Measurements from ENCODE around the gene TMEM151B. TPM values are rescaled to one million over a fixed set of nuclear protein-coding genes. Genes with fewer than 3 reads are reported as not detected.

The TMEM151B gene
- polyA plus RNA-seq, 1 of the 3 experiments (the other 2 are of a cell fraction), result 0.05 TPM

- Histone ChIP-seq H4K20me1 (ENCODE audit: insufficient read depth) (no peaks in the 10 kb centered on the region), H3K4me2 (peak overlapping the region; percentile 97), H3K4me3 (ENCODE audit: low read depth in 2 of 2, low read length in 1 of 2) (peak overlapping the region; percentile 56 to 58; a peak in 2 of 4 replicates), H3K9me2 (no peaks in the 10 kb centered on the region), H3K27me3 (ENCODE audit: insufficient read depth) (peaks cover 16% of the 10 kb centered on the region; the same call in 1 of the 2 replicates), H3K4me1 (ENCODE audit: control insufficient read depth in 1 of 2, insufficient read depth in 2 of 2, low read depth in 1 of 2, low read length in 1 of 2) (peaks cover 0 to 15% of the 10 kb centered on the region in 2 experiments; a peak in 1 of 4 replicates), H3F3A (replicated peaks; ENCODE audit: insufficient read depth) (no peaks in the 10 kb centered on the region), H3K9me3 (no peaks in the 10 kb centered on the region), H3K79me2 (ENCODE audit: insufficient read depth) (no peaks in the 10 kb centered on the region), H3K36me3 (replicated peaks in 1 of 2; ENCODE audit: control insufficient read depth in 1 of 2, insufficient read depth in 2 of 2, low read length in 1 of 2) (peaks cover 0 to 17% of the 10 kb centered on the region in 2 experiments), H3K9ac (no peak overlapping the region), H2AFZ (ENCODE audit: low read depth) (no peak overlapping the region), H3K27ac (ENCODE audit: low read depth in 2 of 2, low read length in 1 of 2) (no peak overlapping the region)
- WGBS (ENCODE audit: low lambda C conversion rate), result 76% methylated on average over 16 of the region's 20 CpGs
- DNase-seq, result peak; percentile 57
- CTCF ChIA-PET, result interaction anchor here (0.9 to 16.5 kb wide), 12 partner anchors 7 to 125 kb away, joined by 3 to 238 read pairs (median 4); partner anchors contain the start of genes AARS2, NFKBIE, SLC35B2 and TMEM151B
- TF ChIP-seq CTCF (IDR thresholded peaks at IDR 0.05), result 0 out of 2 replicates have a peak, but pooled peaks have one; percentile 7
- no peak for TF ChIP-seq RXRA (IDR thresholded peaks at IDR 0.05; ENCODE audit: borderline replicate concordance, low read depth)
- POLR2A ChIA-PET, result interaction anchor here (0.7 to 1.2 kb wide), 5 partner anchors 9 to 44 kb away, joined by 3 to 4 read pairs (median 3); partner anchors contain the start of genes AARS2, SPATS1 and TMEM151B
Observed at GRCh38 chr6:44298055-44298803, 28.0 kb downstream of the TMEM151B start.

GRCh38 chr6:44298864-44299263 lies 28.6 kb downstream of the TMEM151B start:
- H3F3A ChIP-seq (replicated peaks; ENCODE audit: insufficient read depth), result no peaks in the 10 kb centered on the region

More at GRCh38 chr6:44298864-44299263, 28.6 kb downstream of the TMEM151B start:
- Histone ChIP-seq H3K9me3 (no peaks in the 10 kb centered on the region), H3K36me3 (replicated peaks in 1 of 2; ENCODE audit: control insufficient read depth in 1 of 2, insufficient read depth in 2 of 2, low read length in 1 of 2) (peaks cover 5 to 22% of the 10 kb centered on the region in 2 experiments), H3K27ac (ENCODE audit: low read depth in 2 of 2, low read length in 1 of 2) (no peak overlapping the region), H3K4me2 (no peak overlapping the region), H2AFZ (ENCODE audit: low read depth) (no peak overlapping the region), H3K4me1 (ENCODE audit: control insufficient read depth in 1 of 2, insufficient read depth in 2 of 2, low read depth in 1 of 2, low read length in 1 of 2) (peaks cover 0 to 15% of the 10 kb centered on the region in 2 experiments; a peak in 1 of 4 replicates), H4K20me1 (ENCODE audit: insufficient read depth) (no peaks in the 10 kb centered on the region), H3K9me2 (no peaks in the 10 kb centered on the region), H3K79me2 (ENCODE audit: insufficient read depth) (no peaks in the 10 kb centered on the region), H3K27me3 (ENCODE audit: insufficient read depth) (peaks cover 16% of the 10 kb centered on the region; the same call in 1 of the 2 replicates), H3K4me3 (ENCODE audit: low read depth in 2 of 2, low read length in 1 of 2) (no peak overlapping the region), H3K9ac (no peak overlapping the region)
- TF ChIP-seq USF1 (IDR thresholded peaks at IDR 0.05; ENCODE audit: borderline replicate concordance, low read depth), result no peak
- no peak for TF ChIP-seq YY1 (IDR thresholded peaks at IDR 0.05; ENCODE audit: low read depth)
- no peak for TF ChIP-seq MAX (IDR thresholded peaks at IDR 0.05; ENCODE audit: low read depth)
- TF ChIP-seq PBX3 (IDR thresholded peaks at IDR 0.05), result no peak
- TF ChIP-seq ZBTB33 (IDR thresholded peaks at IDR 0.05; ENCODE audit: borderline replicate concordance, low read depth), result no peak
- 95% methylated on average over 3 of the region's 3 CpGs for WGBS (ENCODE audit: low lambda C conversion rate)
- DNase-seq, result peak; percentile 19
- ChIA-PET CTCF (interaction anchor here (0.9 to 16.5 kb wide), 7 partner anchors 11 to 40 kb away, joined by 3 to 238 read pairs (median 6); partner anchors contain the start of genes AARS2, NFKBIE and TMEM151B), POLR2A (interaction anchor here (0.6 to 1.1 kb wide), 4 partner anchors 10 to 43 kb away, joined by 3 to 4 read pairs (median 4); partner anchors contain the start of genes SPATS1 and TMEM151B)
